Testis (tissue), 2 donors: Measurements from ENCODE around the gene IFT43.

Source experiments
- POLR2A ChIP-seq: fragments of 450-650 bp; IDR thresholded peaks from one replicate; pipeline ENCODE4 v1.6.1; 2017; ENCODE audit warnings: antibody characterized with exemption, mild to moderate bottlenecking, moderate library complexity
- TF ChIP-seq, protein P1 (sequence below), 3 experiments: fragments of 450-650 bp in 2 of 3; fragments of 200-600 bp in 1 of 3; sonication (generic) in 1 of 3; IDR thresholded peaks; one replicate each; pipeline ENCODE4 v1.5.1; 2016 to 2019; ENCODE audit warnings: antibody characterized with exemption in 3 of 3, mild to moderate bottlenecking in 2 of 3, moderate library complexity in 1 of 3

DNA sequence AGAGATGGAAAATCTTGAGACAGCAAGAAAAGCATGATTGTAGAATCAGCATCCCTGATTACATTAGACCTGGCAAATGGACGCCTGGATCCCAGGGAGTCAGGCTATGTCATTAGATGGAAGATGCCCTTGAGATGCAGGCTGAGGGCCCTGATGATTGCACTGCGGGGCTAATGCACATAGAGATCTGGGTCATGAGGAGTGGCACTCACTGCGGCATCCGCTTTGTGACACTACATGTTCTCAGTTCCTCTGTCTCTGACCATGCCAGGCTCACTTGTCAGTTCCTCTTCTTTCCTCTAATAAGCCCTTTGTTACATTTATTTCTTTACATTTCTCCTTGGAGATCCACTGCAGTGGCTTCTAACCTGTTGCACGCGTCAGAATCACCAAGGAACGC is 96.1 kb downstream of the IFT43 start:
- TF ChIP-seq, protein P1, sequence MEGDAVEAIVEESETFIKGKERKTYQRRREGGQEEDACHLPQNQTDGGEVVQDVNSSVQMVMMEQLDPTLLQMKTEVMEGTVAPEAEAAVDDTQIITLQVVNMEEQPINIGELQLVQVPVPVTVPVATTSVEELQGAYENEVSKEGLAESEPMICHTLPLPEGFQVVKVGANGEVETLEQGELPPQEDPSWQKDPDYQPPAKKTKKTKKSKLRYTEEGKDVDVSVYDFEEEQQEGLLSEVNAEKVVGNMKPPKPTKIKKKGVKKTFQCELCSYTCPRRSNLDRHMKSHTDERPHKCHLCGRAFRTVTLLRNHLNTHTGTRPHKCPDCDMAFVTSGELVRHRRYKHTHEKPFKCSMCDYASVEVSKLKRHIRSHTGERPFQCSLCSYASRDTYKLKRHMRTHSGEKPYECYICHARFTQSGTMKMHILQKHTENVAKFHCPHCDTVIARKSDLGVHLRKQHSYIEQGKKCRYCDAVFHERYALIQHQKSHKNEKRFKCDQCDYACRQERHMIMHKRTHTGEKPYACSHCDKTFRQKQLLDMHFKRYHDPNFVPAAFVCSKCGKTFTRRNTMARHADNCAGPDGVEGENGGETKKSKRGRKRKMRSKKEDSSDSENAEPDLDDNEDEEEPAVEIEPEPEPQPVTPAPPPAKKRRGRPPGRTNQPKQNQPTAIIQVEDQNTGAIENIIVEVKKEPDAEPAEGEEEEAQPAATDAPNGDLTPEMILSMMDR (IDR thresholded peaks at IDR 0.05): no peak
- no peak for TF ChIP-seq POLR2A
